HCT116 (cell line): ENCODE results near the gene SEZ6L2. TPM values are rescaled to one million over a fixed set of nuclear protein-coding genes. Genes with fewer than 3 reads are reported as not detected.

Source experiments
- ATAC-seq: fragments of 200-7000 bp; cut with Tn5 transposase; 2 replicates; pipeline ENCODE4 v1.9.1; 2020; ENCODE audit warnings: mild to moderate bottlenecking, moderate library complexity
- BruUV-seq: library from RNA; stranded (reverse); fragments of 400-500 nt; replicated peaks from 2 replicates; lab custom pipeline; 2021; lab: Mats Ljungman, UMichigan
- CTCF ChIA-PET: fragments of 300-600 bp; sonication (Branson Sonifier 250); formaldehyde crosslinking; loops from one replicate; lab custom pipeline; 2021; ENCODE audit warnings: antibody characterized with exemption; lab: Charles Lee
- POLR2A ChIA-PET: fragments of 300-600, 350-600 bp; sonication (Branson Sonifier 250); formaldehyde crosslinking; loops from one replicate; lab custom pipeline; 2021; ENCODE audit warnings: antibody characterized with exemption; lab: Charles Lee
- RAD21 ChIA-PET, 2 experiments: fragments of 300-600 bp; sonication (Branson Sonifier 250); formaldehyde crosslinking; loops; one replicate each; lab custom pipeline; 2023; ENCODE audit warnings: low total read pairs in 2 of 2; ENCODE audit not compliant: uncharacterized antibody in 2 of 2, unreplicated experiment in 2 of 2, low non-redundant PET in 1 of 2; lab: Charles Lee
- DNase-seq: peaks from one replicate; pipeline ENCODE4 v3.0.0-alpha.2; 2010; ENCODE audit warnings: low read depth, low spot score
- H2AFZ ChIP-seq: fragments of 200-600 bp; shearing (Covaris generic), sonication (generic); 2 replicates; pipeline ENCODE4 v1.6.1; 2017; ENCODE audit warnings: low read depth, mixed run types, mixed read lengths, antibody characterized with exemption, low read length; ENCODE audit not compliant: poor library complexity, severe bottlenecking
- H3K27ac ChIP-seq: 2 replicates; pipeline ENCODE4 v1.5.1; 2012; ENCODE audit warnings: low read depth, low read length
- H3K27me3 ChIP-seq: fragments of 200-600 bp; sonication (generic); 2 replicates; pipeline ENCODE4 v1.6.1; 2016; ENCODE audit warnings: mixed run types, low read length, mixed read lengths; ENCODE audit not compliant: insufficient read depth
- H3K36me3 ChIP-seq, 2 experiments: fragments of 200-500 bp in 1 of 2; fragments of 200-600 bp in 1 of 2; sonication (Bioruptor generic) in 1 of 2; sonication (generic) in 1 of 2; 2 replicates each; pipeline versions ENCODE4 v1.5.1 to v1.6.1; 2014 to 2016; ENCODE audit warnings: low read length in 2 of 2, inconsistent platforms in 1 of 2, mixed read lengths in 1 of 2, mixed run types in 1 of 2; ENCODE audit not compliant: insufficient read depth in 2 of 2, control insufficient read depth in 1 of 2
- H3K4me1 ChIP-seq, 2 experiments: fragments of 200-600 bp in 1 of 2; sonication (generic) in 1 of 2; 2 replicates each; pipeline versions ENCODE4 v1.5.1 to v1.6.1; 2012 to 2017; ENCODE audit warnings: low read length in 2 of 2, inconsistent platforms in 1 of 2, mild to moderate bottlenecking in 1 of 2, mixed read lengths in 1 of 2, mixed run types in 1 of 2, moderate library complexity in 1 of 2; ENCODE audit not compliant: insufficient read depth in 2 of 2, control insufficient read depth in 1 of 2
- H3K4me2 ChIP-seq: fragments of 200-600 bp; sonication (generic); 2 replicates; pipeline ENCODE4 v1.6.1; 2017; ENCODE audit warnings: mixed run types, low read length, mixed read lengths
- H3K4me3 ChIP-seq, 2 experiments: fragments of 200-600 bp in 1 of 2; sonication (generic) in 1 of 2; replicated peaks in 1 of 2; 2 replicates each; pipeline ENCODE4 v1.5.1; 2011 to 2016; ENCODE audit warnings: low read length in 2 of 2, control low read depth in 1 of 2, low read depth in 1 of 2, mild to moderate bottlenecking in 1 of 2, mixed read lengths in 1 of 2, mixed run types in 1 of 2
- H3K79me2 ChIP-seq: fragments of 200-600 bp; sonication (generic); 2 replicates; pipeline ENCODE4 v1.6.1; 2017; ENCODE audit warnings: mild to moderate bottlenecking, mixed run types, low read length, moderate library complexity, mixed read lengths; ENCODE audit not compliant: insufficient read depth
- H3K9ac ChIP-seq: fragments of 200-600 bp; sonication (generic); 2 replicates; pipeline ENCODE4 v1.6.1; 2016; ENCODE audit warnings: low read length, mixed read lengths
- H3K9me2 ChIP-seq: fragments of 200-600 bp; sonication (generic), shearing (Covaris generic); 2 replicates; pipeline ENCODE4 v1.6.1; 2017; ENCODE audit warnings: mixed run types, mild to moderate bottlenecking, moderate library complexity; ENCODE audit not compliant: insufficient read depth
- H3K9me3 ChIP-seq, 2 experiments: fragments of 200-500 bp in 1 of 2; fragments of 200-600 bp in 1 of 2; sonication (Bioruptor generic) in 1 of 2; sonication (generic) in 1 of 2; 2 replicates each; pipeline ENCODE4 v1.6.1; 2014 to 2017; ENCODE audit warnings: low read length in 2 of 2, mixed read lengths in 2 of 2, inconsistent platforms in 1 of 2, low read depth in 1 of 2, mild to moderate bottlenecking in 1 of 2, mixed run types in 1 of 2, moderate library complexity in 1 of 2; ENCODE audit not compliant: control insufficient read depth in 1 of 2, insufficient read depth in 1 of 2
- H4K20me1 ChIP-seq: fragments of 200-600 bp; sonication (generic), shearing (Covaris generic); 2 replicates; pipeline ENCODE4 v1.6.1; 2017; ENCODE audit warnings: mixed run types, mild to moderate bottlenecking, moderate library complexity; ENCODE audit not compliant: insufficient read depth
- ATF3 ChIP-seq: IDR thresholded peaks from 2 replicates; pipeline ENCODE4 v1.6.1; 2012
- CTCF ChIP-seq, 3 experiments: fragments of 200-600 bp in 1 of 3; sonication (generic) in 1 of 3; IDR thresholded peaks in 2 of 3; conservative IDR thresholded peaks in 1 of 3; 2 replicates each; pipeline ENCODE4 v1.5.1; 2012 to 2017; ENCODE audit warnings: low read depth in 2 of 3, low read length in 2 of 3, antibody characterized with exemption in 1 of 3, borderline replicate concordance in 1 of 3, control low read depth in 1 of 3, mild to moderate bottlenecking in 1 of 3, mixed read lengths in 1 of 3, mixed run types in 1 of 3, moderate library complexity in 1 of 3; ENCODE audit not compliant: insufficient read depth in 1 of 3
- FOSL1 ChIP-seq: IDR thresholded peaks from 2 replicates; pipeline ENCODE4 v1.6.1; 2012; ENCODE audit warnings: low read depth
- POLR2AphosphoS5 ChIP-seq: IDR thresholded peaks from 2 replicates; pipeline ENCODE4 v1.6.1; 2011; ENCODE audit warnings: mild to moderate bottlenecking, low read depth, low read length, moderate library complexity
- SIN3A ChIP-seq: IDR thresholded peaks from 2 replicates; pipeline ENCODE4 v1.6.1; 2012; ENCODE audit warnings: low read depth
- ZBTB33 ChIP-seq: IDR thresholded peaks from 2 replicates; pipeline ENCODE4 v1.6.1; 2011; ENCODE audit warnings: mild to moderate bottlenecking, low read length, moderate library complexity; ENCODE audit not compliant: insufficient replicate concordance; ENCODE audit errors: extremely low read depth
- intact Hi-C: fragments of 100-400 bp; cut with micrococcal nuclease; formaldehyde crosslinking; loops from 2 replicates; pipeline ENCODE4 v1.10.0; 2022
- total RNA-seq: library from RNA; stranded (reverse); gene quantifications from one replicate; pipeline ENCODE4 v1.2.1, GENCODE V29; 2021; ENCODE audit not compliant: unreplicated experiment

Gene SEZ6L2
- total RNA-seq, 1 experiment from 2014 or later, result 49.3 TPM

- H3K9me3 ChIP-seq, result no peaks in the 10 kb centered on the region
- H3K27me3 ChIP-seq, result no peaks in the 10 kb centered on the region
- peaks cover 20% of the 10 kb centered on the region for H3K79me2 ChIP-seq
- no peak overlapping the region for H3K4me2 ChIP-seq
- H3K9me2 ChIP-seq, result no peaks in the 10 kb centered on the region
- no peaks in the 10 kb centered on the region for H4K20me1 ChIP-seq
- RAD21 ChIA-PET, result no interaction called here
- no peak overlapping the region for H2AFZ ChIP-seq
- POLR2A ChIA-PET, result no interaction called here
- no peak overlapping the region for H3K27ac ChIP-seq
- intact Hi-C loops, result loop anchor here (5.0 kb wide), 1 partner anchor 47 kb away; the partner anchor contains the start of gene PAGR1
- TF ChIP-seq FOSL1 (no peak), SIN3A (no peak), CTCF (IDR thresholded peaks at IDR 0.05 in 2 of 3, conservative IDR thresholded peaks at IDR 0.05 in 1 of 3; ENCODE audit: borderline replicate concordance in 1 of 3, insufficient read depth in 1 of 3, low read depth in 2 of 3, low read length in 2 of 3) (no peak), ZBTB33 (no peak), POLR2AphosphoS5 (no peak), ATF3 (no peak)
- no peak overlapping the region for H3K9ac ChIP-seq
- no peak for ATAC-seq
- no peak for DNase-seq
- no TSS peak for BruUV-seq
- H3K36me3 ChIP-seq, result peaks cover 8 to 9% of the 10 kb centered on the region in 2 experiments; a peak in 2 of 4 replicates
- H3K4me3 ChIP-seq, result no peak overlapping the region
- CTCF ChIA-PET, result interaction anchor here (0.5 to 3.0 kb wide), 2 partner anchors 16 to 751 kb away, joined by 3 to 19 read pairs; no protein-coding TSS in a partner anchor
- peaks cover 0 to 24% of the 10 kb centered on the region in 2 experiments; a peak in 3 of 4 replicates for H3K4me1 ChIP-seq
These were observed 35.1 kb downstream of the SEZ6L2 start for GRCh38 chr16:29864205-29864604.
